Stimulated activated CD8-positive, alpha-beta memory T cell treated with anti-CD3 and anti-CD28 coated beads, Interleukin-4, amount 100 ng/mL, for 48 hours (primary cell): Measurements from ENCODE around the gene TMEM40.

ENCODE experiments used
- DNase-seq: peaks from one replicate; pipeline ENCODE4 v3.0.0-alpha.2; 2020

The TMEM40 gene

GRCh38 chr3:12775226-12775625, 16.2 kb upstream of the TMEM40 start:
- no peak for DNase-seq

GRCh38 chr3:12774619-12775018, 15.6 kb upstream of the TMEM40 start:
- DNase-seq, result no peak

GRCh38 chr3:12773710-12774086, 14.6 kb upstream of the TMEM40 start:
- DNase-seq, result no peak

GRCh38 chr3:12773030-12773709, 14.1 kb upstream of the TMEM40 start:
- no peak for DNase-seq

DNA sequence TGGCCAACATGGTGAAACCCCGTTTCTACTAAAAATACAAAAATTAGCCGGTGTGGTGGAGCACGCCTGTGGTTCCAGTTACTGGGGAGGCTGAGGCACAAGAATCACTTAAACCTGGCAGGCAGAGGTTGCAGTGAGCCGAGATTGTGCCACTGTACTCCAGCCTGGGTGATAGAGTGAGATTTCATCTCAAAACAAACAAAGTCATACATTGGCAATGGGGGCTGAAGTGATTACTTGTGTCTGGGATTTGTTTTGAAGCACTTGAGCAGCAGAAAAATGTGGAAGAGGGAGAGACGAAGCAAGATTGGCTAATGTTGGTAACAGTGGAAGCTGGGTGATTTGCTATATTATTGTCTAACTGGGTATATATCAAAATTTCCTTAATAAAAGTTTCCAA, 13.4 kb upstream of the TMEM40 start:
- no peak for DNase-seq

DNA sequence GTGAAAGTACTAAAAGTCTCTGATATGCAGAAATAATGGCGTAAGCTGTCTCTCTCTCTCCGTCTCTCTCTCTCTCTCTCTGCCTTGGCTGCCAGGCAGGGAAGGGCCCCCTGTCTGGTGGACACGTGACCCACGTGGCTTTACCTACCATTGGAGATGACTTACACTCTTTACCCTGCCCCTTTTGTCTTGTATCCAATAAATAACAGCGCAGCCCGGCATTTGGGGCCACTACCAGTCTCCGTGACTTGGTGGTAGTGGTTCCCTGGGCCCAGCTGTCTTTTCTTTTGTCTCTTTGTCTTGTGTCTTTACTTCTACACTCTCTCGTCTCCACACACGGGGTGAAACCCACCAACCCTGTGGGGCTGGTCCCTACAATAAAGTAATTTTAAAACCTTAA, 12.2 kb upstream of the TMEM40 start:
- no peak for DNase-seq

- DNase-seq, result no peak
Measured at GRCh38 chr3:12769761-12770160, 10.7 kb upstream of the TMEM40 start.

- DNase-seq, result no peak
Measured at GRCh38 chr3:12768579-12769527, 9.8 kb upstream of the TMEM40 start.

DNA sequence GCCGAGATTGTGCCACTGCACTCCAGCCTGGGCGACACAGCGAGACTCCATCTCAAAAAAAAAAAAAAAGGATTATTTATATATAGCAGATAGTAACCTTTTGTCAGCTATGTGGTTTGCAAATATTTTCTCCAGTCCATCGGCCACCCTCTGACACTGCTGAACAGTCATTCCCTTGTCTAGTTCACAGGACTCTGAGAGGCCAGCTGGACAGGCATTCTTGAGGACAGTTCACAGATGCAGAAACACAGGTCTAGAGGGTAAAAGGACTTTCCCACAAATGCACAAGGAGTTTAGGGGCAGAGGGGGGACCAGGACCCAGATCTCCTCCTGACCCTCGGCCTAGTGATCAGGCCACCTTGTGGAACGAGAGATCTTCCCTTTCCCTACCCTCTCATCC, 7.5 kb upstream of the TMEM40 start:
- DNase-seq, result no peak

DNA sequence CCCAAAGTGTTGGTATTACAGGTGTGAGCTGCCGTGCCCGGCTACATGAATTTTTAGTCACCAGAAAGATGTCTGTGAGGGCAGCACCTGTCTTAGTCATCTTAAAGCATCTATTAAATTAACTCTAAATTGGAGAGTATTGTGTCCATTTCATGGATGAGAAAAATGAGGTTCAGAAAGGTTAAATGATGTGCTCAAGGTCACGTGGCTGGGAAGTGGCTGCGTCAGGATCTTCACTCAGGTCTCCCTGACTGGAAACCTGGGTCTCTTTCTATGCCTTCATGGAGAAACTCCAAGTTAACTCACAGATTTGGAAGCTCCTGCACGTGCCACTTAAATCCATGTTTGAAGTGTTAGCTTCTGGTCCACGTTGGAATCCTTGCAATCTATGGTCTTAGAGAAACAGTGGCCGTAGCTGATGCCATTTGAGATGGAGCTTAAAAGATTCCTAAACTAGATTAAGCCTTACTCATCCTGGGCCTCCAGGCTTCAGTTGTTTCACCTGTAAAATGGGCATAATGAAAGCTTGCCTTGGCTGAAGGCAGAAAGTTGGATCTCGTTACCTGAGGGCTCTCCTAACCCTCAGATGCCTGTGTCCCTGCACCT, 5.2 kb upstream of the TMEM40 start:
- no peak for DNase-seq

DNA sequence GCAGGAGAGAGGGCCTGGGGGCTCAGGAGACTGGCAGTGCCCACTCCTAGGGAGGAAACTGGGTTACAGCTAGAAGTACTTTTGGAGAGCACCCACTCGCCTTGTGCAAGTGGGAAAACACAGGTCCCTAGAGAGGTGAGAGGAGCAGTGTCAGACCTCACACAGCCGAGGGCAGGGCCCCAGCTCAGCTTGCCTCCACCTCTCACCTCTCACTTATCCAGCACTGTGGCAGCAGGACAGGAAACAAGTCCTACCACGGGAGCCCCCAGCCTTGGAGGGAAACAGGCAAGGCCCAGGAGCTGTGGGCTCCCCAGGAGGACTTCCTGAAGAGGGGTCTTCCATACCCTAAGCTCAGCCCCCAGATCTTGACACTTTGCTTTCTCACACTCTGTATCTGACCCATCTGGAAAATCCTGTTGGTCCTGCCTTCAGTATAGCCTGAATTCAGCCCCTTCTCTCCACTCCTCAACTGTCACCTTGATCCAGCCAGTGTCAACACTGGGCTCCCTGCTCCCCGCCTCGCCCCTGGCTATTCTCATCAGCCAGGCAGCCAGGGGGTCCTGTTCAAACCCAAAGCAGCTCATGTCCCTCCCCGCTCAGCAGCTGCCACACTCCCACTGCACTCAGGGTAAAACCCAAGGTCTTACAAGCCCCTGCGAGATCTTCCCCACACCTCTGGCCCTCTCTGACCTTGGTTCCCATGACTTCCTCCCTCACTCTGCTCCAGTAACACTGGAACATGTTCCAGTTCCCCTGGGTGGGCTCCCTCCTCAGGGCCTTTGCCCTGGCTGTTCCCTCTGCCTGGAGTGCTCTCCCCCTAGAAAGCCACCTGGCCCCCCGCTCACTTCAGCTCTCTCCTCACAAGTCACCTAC, 870 bp upstream of the TMEM40 start:
- no peak for DNase-seq

GRCh38 chr3:12758025-12758781, 856 bp downstream of the TMEM40 start:
- DNase-seq, result no peak

DNA sequence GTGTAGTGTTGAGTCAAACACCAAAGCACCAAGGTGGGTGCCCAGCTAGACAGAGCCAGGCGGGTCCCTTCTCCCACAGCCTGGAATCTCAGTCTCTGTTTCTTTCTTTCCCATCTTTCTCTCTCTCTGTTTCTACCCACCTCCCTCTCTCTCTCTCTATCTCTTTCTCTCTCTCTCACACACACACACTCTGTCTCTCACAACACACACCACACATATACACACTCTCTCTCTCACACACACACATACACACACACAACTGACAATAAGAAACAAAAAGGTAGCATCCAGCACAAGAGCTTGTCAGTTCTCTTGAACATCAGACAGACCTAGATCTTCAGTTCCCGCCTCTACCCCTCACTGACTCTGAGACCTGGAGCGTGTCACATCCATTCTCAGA, 2.4 kb downstream of the TMEM40 start:
- DNase-seq, result no peak

DNA sequence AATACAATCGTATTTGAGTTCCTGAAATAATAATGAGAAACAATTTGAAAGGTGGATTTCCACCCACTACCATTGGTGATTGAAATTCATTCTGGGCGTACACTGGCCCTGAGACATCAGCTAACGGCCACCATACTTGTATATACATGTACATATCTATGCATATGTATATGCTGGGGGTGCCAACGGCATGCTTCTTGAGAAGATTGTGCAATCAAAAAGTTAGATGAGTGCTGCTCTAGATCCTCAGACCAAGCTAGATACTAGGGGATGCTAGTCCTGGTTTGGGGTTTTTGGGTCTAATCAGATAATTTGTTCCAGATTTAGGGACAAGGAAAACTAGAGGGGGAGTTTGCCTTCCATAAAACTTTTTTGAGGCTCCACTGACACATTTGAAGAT, 2.9 kb downstream of the TMEM40 start:
- DNase-seq, result no peak

DNA sequence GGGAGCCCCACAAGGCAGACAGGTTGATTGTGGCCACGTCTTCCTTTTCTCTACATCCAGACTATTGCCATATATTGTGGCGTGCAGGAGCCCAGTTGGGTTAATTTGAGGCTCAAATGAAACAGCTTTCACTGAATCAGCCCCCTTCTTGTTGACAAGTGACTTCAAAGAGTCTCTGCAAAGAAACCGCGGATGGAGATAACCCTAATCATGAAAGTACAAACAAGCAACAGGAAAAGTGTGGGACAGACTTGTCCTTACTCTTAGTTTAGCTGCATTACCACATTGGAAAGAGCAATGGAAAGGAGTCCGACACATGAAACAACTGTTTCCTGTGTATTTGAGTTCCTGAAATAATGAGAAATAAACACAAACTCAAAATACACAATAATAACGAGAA, 3.3 kb downstream of the TMEM40 start:
- no peak for DNase-seq

DNA sequence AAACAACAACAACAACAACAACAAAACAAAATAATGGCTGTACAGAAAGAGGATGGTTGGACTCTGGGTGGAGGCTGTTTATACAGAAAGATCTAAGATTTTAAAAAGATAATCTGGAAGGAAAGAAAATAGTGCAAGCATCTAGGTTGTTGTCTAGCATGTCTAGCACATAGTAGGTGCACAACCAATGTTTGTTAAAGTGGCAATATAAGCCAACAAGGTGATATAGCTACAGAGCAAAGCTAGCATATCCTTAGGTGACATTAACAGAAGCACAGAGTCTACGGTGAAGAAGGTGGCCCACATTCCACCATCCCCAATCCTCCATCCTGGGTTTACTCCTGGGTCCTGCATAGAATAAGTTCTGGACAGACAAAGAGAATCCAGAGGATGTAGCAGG, 4.7 kb downstream of the TMEM40 start:
- DNase-seq, result no peak

GRCh38 chr3:12753275-12754028, 5.6 kb downstream of the TMEM40 start:
- no peak for DNase-seq

GRCh38 chr3:12752809-12753208, 6.2 kb downstream of the TMEM40 start:
- DNase-seq, result no peak

- no peak for DNase-seq
Measured at GRCh38 chr3:12752102-12752501, 7.0 kb downstream of the TMEM40 start.

DNA sequence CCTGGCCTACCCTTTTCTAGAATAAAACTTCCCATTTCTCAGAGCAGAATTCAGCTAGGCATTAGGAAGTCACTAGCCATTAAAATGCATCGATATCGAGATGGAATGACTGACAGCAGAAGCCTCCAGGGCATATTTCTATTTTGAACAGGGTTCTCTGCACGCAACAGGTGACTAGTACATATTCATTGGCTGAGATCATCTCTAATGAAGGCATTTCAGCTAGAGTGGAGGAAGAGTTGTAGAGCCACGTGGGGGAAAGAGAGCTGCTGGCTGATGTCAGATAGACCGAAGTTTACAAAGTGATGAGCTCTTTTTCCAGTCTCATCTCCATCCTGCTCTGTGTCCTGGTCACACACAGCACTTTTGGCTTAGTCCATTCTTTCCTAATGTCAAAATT, 7.5 kb downstream of the TMEM40 start:
- no peak for DNase-seq

DNA sequence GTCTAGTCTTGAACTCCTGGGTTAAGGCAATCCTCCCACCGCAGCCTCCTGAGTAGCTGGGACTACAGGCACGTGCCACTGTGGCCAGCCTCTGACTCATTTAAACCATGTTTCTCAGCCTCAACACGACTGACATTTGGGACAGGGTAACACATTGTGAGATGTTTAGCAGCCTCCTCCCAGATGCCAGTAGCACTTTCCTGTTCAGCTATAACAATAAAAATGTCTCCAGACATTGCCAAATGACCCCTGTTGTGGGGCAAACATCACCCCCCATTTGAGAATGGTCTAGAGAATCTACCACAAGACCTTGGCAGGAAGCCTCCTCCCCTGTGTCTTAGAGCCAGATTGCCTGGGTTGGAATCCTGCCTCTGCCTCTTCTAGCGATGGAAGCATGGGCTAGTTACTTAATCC, 8.4 kb downstream of the TMEM40 start:
- peak; percentile 61 for DNase-seq
